ENCODE results near the gene PPP6R3. TPM values are rescaled to one million over a fixed set of nuclear protein-coding genes. Genes with fewer than 3 reads are reported as not detected.

PPP6R3 gene
- total and polyA plus RNA-seq, 2 of the 8 experiments (the other 6 are each of a cell fraction or from before 2014, with no cell fraction given) = 44.6 to 150 TPM

GRCh38 chr11:68563454-68563853 lies 102.9 kb downstream of the PPP6R3 start:
- Histone ChIP-seq H3K4me2 (ENCODE audit: insufficient read depth in 1 of 2, low read depth in 2 of 2, low read length in 2 of 2) (no peak overlapping the region), H3K36me3 (ENCODE audit: control insufficient read depth in 2 of 4, insufficient read depth in 4 of 4, low read length in 3 of 4) (peaks cover 14 to 61% (median 32%) of the 10 kb centered on the region in 4 experiments), H2BK5ac (ENCODE audit: low read depth, low read length) (no peak overlapping the region), H3K9ac (replicated peaks in 1 of 4; ENCODE audit: extremely low read depth in 1 of 4, low read depth in 3 of 4, low read length in 3 of 4) (no peak overlapping the region), H3K18ac (ENCODE audit: extremely low read depth, low read length) (no peak overlapping the region), H2BK12ac (ENCODE audit: low read depth, low read length) (no peak overlapping the region), H3K14ac (ENCODE audit: insufficient read length) (no peak overlapping the region), H2AK5ac (ENCODE audit: low read depth, low read length) (no peak overlapping the region), H3K23me2 (ENCODE audit: low read depth, low read length) (no peaks in the 10 kb centered on the region), H2AFZ (ENCODE audit: low read length) (no peak overlapping the region), H3K56ac (replicated peaks; ENCODE audit: insufficient read length, low read depth, low read length) (no peak overlapping the region), H3K4ac (replicated peaks; ENCODE audit: insufficient read length, low read depth, low read length) (no peak overlapping the region), H3K27ac (ENCODE audit: low read depth, low read length) (no peak overlapping the region), H3K79me2 (ENCODE audit: control insufficient read depth in 1 of 2, insufficient read depth in 2 of 2, low read length in 2 of 2) (peaks cover 0 to 12% of the 10 kb centered on the region in 2 experiments; a peak in 2 of 4 replicates), H2BK120ac (replicated peaks; ENCODE audit: low read depth, low read length) (no peak overlapping the region), H3K79me1 (ENCODE audit: low read depth, low read length) (no peaks in the 10 kb centered on the region; the same call in 1 of the 2 replicates), H4K91ac (replicated peaks; ENCODE audit: insufficient read length, low read length) (no peak overlapping the region), H4K20me1 (replicated peaks in 1 of 2; ENCODE audit: control insufficient read depth in 1 of 2, insufficient read depth in 2 of 2, low read length in 2 of 2) (peaks cover 0 to 2% of the 10 kb centered on the region in 2 experiments), H3K4me3 (ENCODE audit: extremely low read depth in 1 of 4, insufficient read depth in 2 of 4, low read depth in 3 of 4, low read length in 4 of 4) (no peak overlapping the region), H4K5ac (ENCODE audit: insufficient read length, low read depth, low read length) (no peak overlapping the region), H3K9me3 (ENCODE audit: insufficient read depth in 2 of 2, low read depth in 1 of 2, low read length in 1 of 2) (no peaks in the 10 kb centered on the region), H4K8ac (ENCODE audit: extremely low read depth, insufficient read depth, low read length) (no peak overlapping the region), H3K27me3 (replicated peaks in 1 of 4; ENCODE audit: control insufficient read depth in 3 of 4, extremely low read depth in 1 of 4, insufficient read depth in 3 of 4, low read length in 3 of 4) (no peaks in the 10 kb centered on the region), H2BK15ac (ENCODE audit: low read length) (no peak overlapping the region), H2BK20ac (ENCODE audit: low read length) (no peak overlapping the region), H3K4me1 (replicated peaks in 1 of 4; ENCODE audit: control insufficient read depth in 3 of 4, insufficient read depth in 4 of 4, low read length in 3 of 4) (no peaks in the 10 kb centered on the region), H3K23ac (ENCODE audit: insufficient read length) (no peak overlapping the region)
- FAIRE-seq (no peak), DNase-seq (ENCODE audit: low read depth in 1 of 2, low spot score in 2 of 2) (no peak)
- POLR2A ChIA-PET (ENCODE audit: partially characterized antibody) = interaction anchor here (2.3 kb wide), 1 partner anchor 29 kb away, joined by 6 read pairs; no protein-coding TSS in a partner anchor
- WGBS, 2 experiments (ENCODE audit: extremely low coverage in 1 of 2, insufficient coverage in 1 of 2, insufficient read length in 1 of 2, insufficient replicate concordance in 2 of 2, low coverage in 1 of 2, low lambda C conversion rate in 2 of 2, missing lambda C conversion rate in 1 of 2) = 90% methylated on average over 2 of the region's 2 CpGs; no CpG with 5 or more reads in 1 of the 2 experiments
- CTCF ChIA-PET (ENCODE audit: partially characterized antibody) = no interaction called here
- no peak for TF ChIP-seq GABPA (IDR thresholded peaks at IDR 0.05; ENCODE audit: borderline replicate concordance, insufficient read depth, low read length)
- no peak for TF ChIP-seq POU5F1 (IDR thresholded peaks at IDR 0.05; ENCODE audit: low read depth, low read length)
- no peak for TF ChIP-seq BCL11A (IDR thresholded peaks at IDR 0.05; ENCODE audit: low read depth in 2 of 2, low read length in 2 of 2)
- no peak for TF ChIP-seq SAP30 (IDR thresholded peaks at IDR 0.05; ENCODE audit: insufficient read depth, insufficient replicate concordance, low read length)
- no peak for TF ChIP-seq ZNF274 (IDR thresholded peaks at IDR 0.05; ENCODE audit: borderline replicate concordance, extremely low read depth, low read length)
- no peak for TF ChIP-seq JUN (IDR thresholded peaks at IDR 0.05; ENCODE audit: low read depth, low read length)
- no peak for TF ChIP-seq RAD21 (IDR thresholded peaks at IDR 0.05 in 1 of 2, conservative IDR thresholded peaks at IDR 0.05 in 1 of 2; ENCODE audit: low read depth in 2 of 2, low read length in 2 of 2)
- no peak for TF ChIP-seq RBBP5 (IDR thresholded peaks at IDR 0.05; ENCODE audit: borderline replicate concordance, low read depth, low read length)
- TF ChIP-seq HDAC6 (IDR thresholded peaks at IDR 0.05; ENCODE audit: low read depth, low read length) = no peak
- no peak for TF ChIP-seq CHD1 (IDR thresholded peaks at IDR 0.05; ENCODE audit: low read depth, low read length)
- TF ChIP-seq, protein P1, sequence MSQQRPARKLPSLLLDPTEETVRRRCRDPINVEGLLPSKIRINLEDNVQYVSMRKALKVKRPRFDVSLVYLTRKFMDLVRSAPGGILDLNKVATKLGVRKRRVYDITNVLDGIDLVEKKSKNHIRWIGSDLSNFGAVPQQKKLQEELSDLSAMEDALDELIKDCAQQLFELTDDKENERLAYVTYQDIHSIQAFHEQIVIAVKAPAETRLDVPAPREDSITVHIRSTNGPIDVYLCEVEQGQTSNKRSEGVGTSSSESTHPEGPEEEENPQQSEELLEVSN (IDR thresholded peaks at IDR 0.05) = no peak
- TF ChIP-seq NANOG (IDR thresholded peaks at IDR 0.05; ENCODE audit: insufficient read depth, low read depth, low read length, poor library complexity, severe bottlenecking) = no peak
- no peak for TF ChIP-seq SIRT6 (IDR thresholded peaks at IDR 0.05; ENCODE audit: low read length)
